Measurements from ENCODE around the gene NEURL3.
"Not testable (repeated sequence)": the region's sequence is repeated elsewhere in the genome, so short reads cannot be mapped to it uniquely, and the experiment has no call there.

The NEURL3 gene

GRCh38 chr2:96477458-96477857 is 27.7 kb downstream of the NEURL3 start:
- DNase-seq = no peak

GRCh38 chr2:96471772-96472171 is 33.4 kb downstream of the NEURL3 start:
- no peak for DNase-seq

GRCh38 chr2:96470636-96471035 is 34.5 kb downstream of the NEURL3 start:
- DNase-seq = peak; percentile 47

GRCh38 chr2:96470109-96470508 is 35.0 kb downstream of the NEURL3 start:
- DNase-seq = no peak

DNA sequence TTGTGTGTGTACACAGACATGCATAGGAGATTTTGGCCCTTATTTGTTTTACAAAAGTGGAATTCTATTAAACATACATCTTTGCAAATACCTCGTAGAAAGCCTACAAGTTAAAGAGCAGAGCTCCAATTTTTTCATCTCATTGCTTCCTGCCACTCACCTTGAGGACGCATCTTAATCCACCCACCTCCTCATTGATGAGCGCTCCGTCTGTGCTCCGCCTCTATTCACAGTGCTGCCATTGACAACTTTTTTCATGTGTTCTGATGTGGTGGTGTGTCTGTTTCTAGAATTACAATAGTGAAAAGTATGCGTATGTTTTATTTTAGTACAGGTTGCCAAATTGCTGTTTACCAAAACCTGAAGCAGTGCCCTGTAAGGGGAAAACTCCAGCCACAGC is 36.3 kb downstream of the NEURL3 start:
- DNase-seq = no peak

- DNase-seq = no peak
These were observed 40.5 kb downstream of the NEURL3 start for GRCh38 chr2:96464651-96465050.

GRCh38 chr2:96464061-96464460 is 41.1 kb downstream of the NEURL3 start:
- DNase-seq = no peak

DNA sequence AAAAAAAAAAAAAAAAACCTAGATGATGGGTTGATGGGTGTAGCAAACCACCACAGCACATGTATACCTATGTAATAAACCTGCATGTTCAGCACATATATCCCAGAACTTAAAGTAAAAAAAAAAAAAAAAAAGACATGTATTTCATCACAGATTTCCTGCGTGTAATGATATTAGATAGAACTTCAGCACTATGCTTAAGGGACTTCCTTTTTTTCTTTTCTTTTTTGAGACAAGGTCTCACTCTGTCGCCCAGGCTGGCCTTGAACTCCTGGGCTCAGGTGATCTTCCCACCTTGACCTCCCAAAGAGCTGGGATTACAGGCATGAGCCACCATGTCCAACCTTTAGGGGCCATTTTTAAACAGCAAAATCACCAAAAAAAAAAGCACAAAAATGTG is 42.0 kb downstream of the NEURL3 start:
- DNase-seq = no peak

- DNase-seq = not testable (repeated sequence)
These were observed 43.5 kb downstream of the NEURL3 start for GRCh38 chr2:96461616-96462015.

GRCh38 chr2:96452053-96452452 is 53.1 kb downstream of the NEURL3 start:
- DNase-seq = no peak

- DNase-seq = no peak
These were observed 55.5 kb downstream of the NEURL3 start for GRCh38 chr2:96449637-96450036.

DNA sequence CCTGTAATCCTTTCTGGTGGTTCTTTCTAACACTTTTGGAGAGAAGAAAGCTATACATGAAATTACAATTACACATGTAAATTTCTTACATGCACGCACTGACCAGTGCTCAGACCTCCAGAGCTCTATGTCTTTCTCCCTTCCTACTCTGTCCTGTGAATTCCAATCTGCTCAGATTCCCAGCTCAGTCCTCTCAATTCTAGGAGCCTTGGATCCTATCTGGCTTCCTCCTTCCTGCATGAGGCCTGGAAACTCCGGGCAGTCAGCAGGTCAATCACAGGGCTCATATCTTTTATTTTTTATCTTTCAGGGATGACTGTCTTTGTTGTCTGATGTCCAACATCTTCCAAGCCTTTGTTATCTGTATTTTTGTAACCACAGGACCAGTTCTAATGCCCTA is 56.0 kb downstream of the NEURL3 start:
- no peak for DNase-seq

- DNase-seq = no peak
These were observed 57.4 kb downstream of the NEURL3 start for GRCh38 chr2:96447726-96448125.
